Measurements from ENCODE around the gene HOATZ. TPM values are rescaled to one million over a fixed set of nuclear protein-coding genes. Genes with fewer than 3 reads are reported as not detected.

The HOATZ gene
- total RNA-seq, 1 donor from 2014 or later = not detected

DNA sequence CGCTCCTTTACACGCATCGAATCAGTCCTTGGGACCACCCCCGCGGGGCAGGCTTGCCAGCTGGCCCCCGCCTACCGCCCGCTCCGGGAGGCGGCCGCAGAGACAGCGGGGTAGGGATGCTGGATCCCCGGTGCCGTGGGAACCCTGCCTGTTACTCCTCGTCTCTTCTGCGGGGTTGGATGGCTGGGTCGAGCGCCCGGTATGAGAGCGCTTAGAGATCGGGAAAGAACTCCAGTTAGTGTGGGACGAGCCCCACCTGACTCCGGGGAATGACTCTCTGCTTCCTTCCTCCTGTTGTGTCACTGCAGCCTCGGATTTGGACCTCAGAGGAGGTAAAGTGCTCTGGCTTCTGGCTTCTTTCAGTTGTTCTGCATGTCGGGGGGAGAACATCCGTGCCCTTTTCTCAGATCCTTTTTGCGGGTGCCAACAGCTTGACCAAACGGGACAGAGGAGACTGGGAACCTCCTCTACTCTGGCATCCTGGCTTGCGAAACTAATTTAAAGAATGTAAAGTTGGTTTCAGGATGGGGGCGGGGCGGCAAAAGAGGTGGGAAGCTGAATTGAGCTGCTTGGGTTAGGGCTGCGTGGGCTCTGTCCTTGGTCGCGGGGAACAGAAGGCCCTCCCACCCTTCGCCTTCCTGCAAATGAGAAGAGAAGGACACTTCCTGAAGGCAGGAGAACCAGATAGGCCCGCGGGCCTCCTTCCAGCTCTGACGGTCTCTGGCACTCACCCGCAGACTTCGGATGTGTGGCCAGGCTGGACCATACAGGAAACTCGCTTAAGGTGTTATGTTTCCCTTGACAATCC is 26.9 kb downstream of the HOATZ start:
- Histone ChIP-seq H3K4me3 (peak overlapping the region; percentile 65 to 83), H3K4me1 (peaks cover 27% of the 10 kb centered on the region), H3K36me3 (no peaks in the 10 kb centered on the region), H3K27ac (peak overlapping the region; percentile 62), H3K9me3 (no peaks in the 10 kb centered on the region), H3K27me3 (no peaks in the 10 kb centered on the region)
- intact Hi-C loops (cut with DNase I) = no loop called here
- TF ChIP-seq, protein P1, sequence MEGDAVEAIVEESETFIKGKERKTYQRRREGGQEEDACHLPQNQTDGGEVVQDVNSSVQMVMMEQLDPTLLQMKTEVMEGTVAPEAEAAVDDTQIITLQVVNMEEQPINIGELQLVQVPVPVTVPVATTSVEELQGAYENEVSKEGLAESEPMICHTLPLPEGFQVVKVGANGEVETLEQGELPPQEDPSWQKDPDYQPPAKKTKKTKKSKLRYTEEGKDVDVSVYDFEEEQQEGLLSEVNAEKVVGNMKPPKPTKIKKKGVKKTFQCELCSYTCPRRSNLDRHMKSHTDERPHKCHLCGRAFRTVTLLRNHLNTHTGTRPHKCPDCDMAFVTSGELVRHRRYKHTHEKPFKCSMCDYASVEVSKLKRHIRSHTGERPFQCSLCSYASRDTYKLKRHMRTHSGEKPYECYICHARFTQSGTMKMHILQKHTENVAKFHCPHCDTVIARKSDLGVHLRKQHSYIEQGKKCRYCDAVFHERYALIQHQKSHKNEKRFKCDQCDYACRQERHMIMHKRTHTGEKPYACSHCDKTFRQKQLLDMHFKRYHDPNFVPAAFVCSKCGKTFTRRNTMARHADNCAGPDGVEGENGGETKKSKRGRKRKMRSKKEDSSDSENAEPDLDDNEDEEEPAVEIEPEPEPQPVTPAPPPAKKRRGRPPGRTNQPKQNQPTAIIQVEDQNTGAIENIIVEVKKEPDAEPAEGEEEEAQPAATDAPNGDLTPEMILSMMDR (IDR thresholded peaks at IDR 0.05) = no peak
- TF ChIP-seq POLR2AphosphoS5 (IDR thresholded peaks at IDR 0.05; ENCODE audit: insufficient read depth in 1 of 2, low read depth in 1 of 2) (peak in 1 of 2 donors; percentile 68), POLR2A (IDR thresholded peaks at IDR 0.05) (peak in 1 of 2 donors; percentile 25)
- no peak for DNase-seq (ENCODE audit: extremely low spot score in 2 of 2)

DNA sequence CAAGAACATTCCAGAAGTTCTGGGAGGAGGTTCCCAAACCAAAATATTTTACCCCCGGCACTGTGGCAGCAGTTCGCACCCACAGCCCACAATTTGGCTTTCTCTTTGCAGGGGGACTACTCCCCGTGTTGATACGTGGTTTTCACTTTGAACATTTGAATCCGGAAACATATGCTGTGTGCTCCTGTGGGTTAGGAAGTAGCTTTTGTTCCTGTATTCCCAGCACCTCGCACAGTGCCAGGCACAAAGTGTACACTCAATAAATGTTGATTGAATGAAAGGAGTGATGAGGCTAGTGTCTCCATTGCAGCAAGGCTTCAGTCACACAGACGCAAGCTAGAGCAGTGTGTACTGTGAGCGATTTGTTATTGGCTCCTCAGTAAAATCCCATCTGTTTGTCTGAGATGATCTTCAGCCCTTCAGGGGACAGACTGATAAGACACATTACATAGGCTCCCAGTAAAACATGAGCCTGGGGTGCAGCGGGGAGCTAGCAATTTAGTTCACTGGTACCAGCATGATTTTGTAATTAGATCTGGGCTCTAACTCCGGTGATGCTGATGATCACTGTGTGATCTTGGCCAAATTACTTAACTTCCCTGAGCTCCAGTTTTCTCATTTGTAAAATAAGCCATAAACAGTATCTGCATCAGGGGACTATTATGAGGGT is 28.2 kb downstream of the HOATZ start:
- no peak for DNase-seq (ENCODE audit: extremely low spot score in 2 of 2)
- intact Hi-C loops (cut with DNase I) = no loop called here
- peaks cover 27% of the 10 kb centered on the region for H3K4me1 ChIP-seq
- no peaks in the 10 kb centered on the region for H3K9me3 ChIP-seq
- TF ChIP-seq POLR2AphosphoS5 (IDR thresholded peaks at IDR 0.05; ENCODE audit: insufficient read depth in 1 of 2, low read depth in 1 of 2) (no peak), POLR2A (IDR thresholded peaks at IDR 0.05) (no peak)
- TF ChIP-seq, protein P1 (IDR thresholded peaks at IDR 0.05) = no peak
- H3K27me3 ChIP-seq = no peaks in the 10 kb centered on the region
- H3K27ac ChIP-seq = no peak overlapping the region
- H3K36me3 ChIP-seq = no peaks in the 10 kb centered on the region
- no peak overlapping the region for H3K4me3 ChIP-seq

DNA sequence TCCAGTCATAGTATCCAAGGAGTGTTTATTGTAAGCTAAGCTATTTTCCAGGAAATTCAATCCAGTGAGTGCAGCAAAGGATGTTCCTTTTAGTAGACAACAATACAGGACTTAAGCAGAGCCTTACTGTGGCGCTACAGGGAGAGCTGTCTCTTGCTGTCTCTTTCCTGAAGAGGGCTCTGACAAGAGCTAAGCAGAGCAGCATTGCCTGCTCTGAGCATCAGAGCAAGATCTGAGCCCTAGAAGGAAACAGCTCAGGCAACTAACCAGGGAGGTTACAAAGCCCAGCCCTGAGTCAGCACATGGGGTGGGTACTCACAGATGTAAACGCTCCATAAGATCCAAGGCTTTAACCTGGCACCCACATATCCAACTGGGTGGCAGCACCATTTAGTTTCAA is 33.9 kb downstream of the HOATZ start:
- Histone ChIP-seq H3K9me3 (no peaks in the 10 kb centered on the region), H3K27me3 (no peaks in the 10 kb centered on the region), H3K36me3 (no peaks in the 10 kb centered on the region), H3K4me1 (peaks cover 19% of the 10 kb centered on the region), H3K4me3 (no peak overlapping the region), H3K27ac (peak overlapping the region; percentile 2)
- intact Hi-C loops (cut with DNase I) = no loop called here
- TF ChIP-seq, protein P1 (IDR thresholded peaks at IDR 0.05) = no peak
- no peak for TF ChIP-seq POLR2AphosphoS5 (IDR thresholded peaks at IDR 0.05; ENCODE audit: insufficient read depth in 1 of 2, low read depth in 1 of 2)
- TF ChIP-seq POLR2A (IDR thresholded peaks at IDR 0.05) = no peak
- DNase-seq (ENCODE audit: extremely low spot score in 2 of 2) = no peak

DNA sequence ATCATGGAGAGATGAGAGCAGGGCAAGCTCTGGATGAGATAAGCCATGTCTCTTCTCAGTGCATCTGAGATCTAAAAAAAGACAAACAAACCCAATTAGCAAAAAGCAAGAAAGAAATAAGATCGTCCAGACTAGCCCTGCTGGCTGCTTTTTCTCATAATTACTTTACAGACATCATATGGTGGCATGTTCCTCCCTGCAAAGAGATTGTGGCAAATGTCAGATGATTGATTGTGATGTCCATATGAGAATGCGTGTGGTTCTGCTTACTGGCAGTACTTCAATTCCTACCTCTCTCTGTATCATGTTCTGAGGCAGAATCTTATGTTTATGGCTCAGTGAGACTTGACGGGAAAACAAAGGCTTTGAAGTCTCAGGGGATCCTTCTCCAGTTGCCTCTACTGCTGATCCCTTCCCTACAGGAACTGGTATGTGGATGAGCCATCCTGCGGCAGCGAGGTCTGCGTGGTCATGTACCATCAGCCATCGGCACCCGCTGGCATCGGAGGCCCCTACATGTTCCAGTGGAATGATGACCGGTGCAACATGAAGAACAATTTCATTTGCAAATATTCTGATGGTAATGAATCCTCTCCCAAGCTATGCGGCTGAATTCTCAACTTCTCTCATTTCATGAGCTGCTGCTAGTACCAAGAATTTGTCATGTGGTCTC is 34.8 kb downstream of the HOATZ start:
- TF ChIP-seq POLR2AphosphoS5 (IDR thresholded peaks at IDR 0.05; ENCODE audit: insufficient read depth in 1 of 2, low read depth in 1 of 2) (no peak), POLR2A (IDR thresholded peaks at IDR 0.05) (no peak)
- TF ChIP-seq, protein P1 (IDR thresholded peaks at IDR 0.05) = no peak

More for the DNA sequence above, 34.8 kb downstream of the HOATZ start:
- intact Hi-C loops (cut with DNase I) = no loop called here
- Histone ChIP-seq H3K27ac (peak overlapping the region; percentile 2), H3K9me3 (no peaks in the 10 kb centered on the region), H3K4me3 (no peak overlapping the region), H3K27me3 (no peaks in the 10 kb centered on the region), H3K4me1 (peaks cover 19% of the 10 kb centered on the region), H3K36me3 (no peaks in the 10 kb centered on the region)
- no peak for DNase-seq (ENCODE audit: extremely low spot score in 2 of 2)

Measured in vagina (tissue), 2 donors.